SK-N-SH (cell line): ENCODE measurements around the gene CFAP221.

Experiments used
- EZH2phosphoT487 ChIP-seq: fragments of 200-600 bp; sonication (generic); IDR thresholded peaks from 2 replicates; pipeline ENCODE4 v1.6.1; 2017; ENCODE audit warnings: low read depth, mixed run types, mild to moderate bottlenecking, antibody characterized with exemption, moderate library complexity, borderline replicate concordance
- TAF1 ChIP-seq: IDR thresholded peaks from 2 replicates; pipeline ENCODE4 v1.6.1; 2012; ENCODE audit warnings: low read depth, mild to moderate bottlenecking, low read length, moderate library complexity, borderline replicate concordance
- TF ChIP-seq, protein P1 (sequence below): fragments of 200-600 bp; sonication (generic); IDR thresholded peaks from 2 replicates; pipeline ENCODE4 v1.6.1; 2017; ENCODE audit warnings: antibody characterized with exemption, mild to moderate bottlenecking, moderate library complexity
- TF ChIP-seq, protein P2 (sequence below): fragments of 150-350 bp; IDR thresholded peaks from 2 replicates; pipeline ENCODE4 v1.6.1; 2017; ENCODE audit warnings: antibody characterized with exemption, low read length, low read depth, borderline replicate concordance

DNA sequence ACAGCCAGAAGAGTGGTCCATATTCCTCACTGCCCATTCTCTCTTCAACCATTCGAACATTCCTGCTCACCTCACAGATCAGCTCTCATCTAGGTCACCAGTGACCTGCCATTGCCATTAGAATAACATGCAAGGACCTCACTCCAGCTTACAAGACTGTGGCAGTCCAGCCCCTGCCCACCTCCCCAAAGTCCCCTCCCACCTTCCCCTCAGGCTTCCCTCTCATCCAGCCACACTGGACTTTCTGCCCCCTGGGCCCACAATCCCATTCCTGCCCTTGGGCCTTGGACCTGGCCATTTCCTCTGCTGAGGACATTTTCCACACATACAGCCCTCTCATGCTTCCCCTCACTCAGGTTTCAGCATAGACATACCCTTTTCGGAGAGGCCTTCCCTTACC is 129.5 kb downstream of the CFAP221 start:
- TF ChIP-seq, protein P1, sequence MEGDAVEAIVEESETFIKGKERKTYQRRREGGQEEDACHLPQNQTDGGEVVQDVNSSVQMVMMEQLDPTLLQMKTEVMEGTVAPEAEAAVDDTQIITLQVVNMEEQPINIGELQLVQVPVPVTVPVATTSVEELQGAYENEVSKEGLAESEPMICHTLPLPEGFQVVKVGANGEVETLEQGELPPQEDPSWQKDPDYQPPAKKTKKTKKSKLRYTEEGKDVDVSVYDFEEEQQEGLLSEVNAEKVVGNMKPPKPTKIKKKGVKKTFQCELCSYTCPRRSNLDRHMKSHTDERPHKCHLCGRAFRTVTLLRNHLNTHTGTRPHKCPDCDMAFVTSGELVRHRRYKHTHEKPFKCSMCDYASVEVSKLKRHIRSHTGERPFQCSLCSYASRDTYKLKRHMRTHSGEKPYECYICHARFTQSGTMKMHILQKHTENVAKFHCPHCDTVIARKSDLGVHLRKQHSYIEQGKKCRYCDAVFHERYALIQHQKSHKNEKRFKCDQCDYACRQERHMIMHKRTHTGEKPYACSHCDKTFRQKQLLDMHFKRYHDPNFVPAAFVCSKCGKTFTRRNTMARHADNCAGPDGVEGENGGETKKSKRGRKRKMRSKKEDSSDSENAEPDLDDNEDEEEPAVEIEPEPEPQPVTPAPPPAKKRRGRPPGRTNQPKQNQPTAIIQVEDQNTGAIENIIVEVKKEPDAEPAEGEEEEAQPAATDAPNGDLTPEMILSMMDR: no peak
- no peak for TF ChIP-seq EZH2phosphoT487
- TF ChIP-seq, protein P2, sequence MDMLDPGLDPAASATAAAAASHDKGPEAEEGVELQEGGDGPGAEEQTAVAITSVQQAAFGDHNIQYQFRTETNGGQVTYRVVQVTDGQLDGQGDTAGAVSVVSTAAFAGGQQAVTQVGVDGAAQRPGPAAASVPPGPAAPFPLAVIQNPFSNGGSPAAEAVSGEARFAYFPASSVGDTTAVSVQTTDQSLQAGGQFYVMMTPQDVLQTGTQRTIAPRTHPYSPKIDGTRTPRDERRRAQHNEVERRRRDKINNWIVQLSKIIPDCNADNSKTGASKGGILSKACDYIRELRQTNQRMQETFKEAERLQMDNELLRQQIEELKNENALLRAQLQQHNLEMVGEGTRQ: no peak
- no peak for TF ChIP-seq TAF1
